Measurements from ENCODE around the gene CAMK2A. TPM values are rescaled to one million over a fixed set of nuclear protein-coding genes. Genes with fewer than 3 reads are reported as not detected.

CAMK2A gene
- total and polyA plus RNA-seq, 2 donors (not counting 3 experiments of a cell fraction or from before 2014, with no cell fraction given), result not detected

DNA sequence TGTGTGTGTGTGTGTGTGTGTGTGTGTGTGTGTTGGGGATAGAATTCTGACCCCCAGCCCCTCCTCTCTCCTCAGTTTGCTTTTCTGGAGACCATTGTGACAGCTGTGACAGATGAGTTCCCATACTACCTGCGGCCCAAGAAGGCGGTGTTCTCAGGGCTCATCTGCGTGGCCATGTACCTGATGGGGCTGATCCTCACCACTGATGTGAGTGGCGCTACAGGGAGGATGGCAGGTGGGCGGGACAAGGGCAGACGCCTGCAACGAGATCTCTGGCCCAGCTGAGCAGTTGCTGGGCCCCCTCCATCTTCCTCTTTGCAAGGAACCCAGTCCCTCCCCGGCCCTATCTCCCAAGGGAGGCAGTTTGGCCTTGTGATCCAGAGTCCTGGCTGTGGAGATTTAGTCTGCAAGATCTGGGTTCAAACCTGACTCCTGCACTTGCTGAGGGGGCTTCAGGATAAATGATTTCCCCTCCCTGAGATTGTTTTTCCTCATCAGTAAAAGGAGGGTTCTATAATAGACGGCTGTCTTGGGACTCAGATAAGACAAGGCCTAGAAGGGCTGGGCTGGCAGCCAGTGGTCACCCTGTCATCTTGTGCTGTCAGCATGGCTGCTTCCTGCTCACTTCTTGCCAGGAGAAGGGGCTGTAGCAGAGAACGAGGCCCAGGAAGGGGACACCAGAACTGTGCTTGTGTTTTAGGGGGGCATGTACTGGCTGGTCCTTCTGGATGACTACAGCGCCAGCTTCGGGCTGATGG is 85.6 kb downstream of the CAMK2A start:
- no peak for TF ChIP-seq MYC (IDR thresholded peaks at IDR 0.05; ENCODE audit: low read depth, low read length)
- TF ChIP-seq FOS (IDR thresholded peaks at IDR 0.05; ENCODE audit: borderline replicate concordance, insufficient read depth, low read length), result no peak
- TF ChIP-seq, protein P1, sequence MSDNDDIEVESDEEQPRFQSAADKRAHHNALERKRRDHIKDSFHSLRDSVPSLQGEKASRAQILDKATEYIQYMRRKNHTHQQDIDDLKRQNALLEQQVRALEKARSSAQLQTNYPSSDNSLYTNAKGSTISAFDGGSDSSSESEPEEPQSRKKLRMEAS (IDR thresholded peaks at IDR 0.05; ENCODE audit: insufficient read depth, insufficient read length), result no peak
- TF ChIP-seq, protein P2, sequence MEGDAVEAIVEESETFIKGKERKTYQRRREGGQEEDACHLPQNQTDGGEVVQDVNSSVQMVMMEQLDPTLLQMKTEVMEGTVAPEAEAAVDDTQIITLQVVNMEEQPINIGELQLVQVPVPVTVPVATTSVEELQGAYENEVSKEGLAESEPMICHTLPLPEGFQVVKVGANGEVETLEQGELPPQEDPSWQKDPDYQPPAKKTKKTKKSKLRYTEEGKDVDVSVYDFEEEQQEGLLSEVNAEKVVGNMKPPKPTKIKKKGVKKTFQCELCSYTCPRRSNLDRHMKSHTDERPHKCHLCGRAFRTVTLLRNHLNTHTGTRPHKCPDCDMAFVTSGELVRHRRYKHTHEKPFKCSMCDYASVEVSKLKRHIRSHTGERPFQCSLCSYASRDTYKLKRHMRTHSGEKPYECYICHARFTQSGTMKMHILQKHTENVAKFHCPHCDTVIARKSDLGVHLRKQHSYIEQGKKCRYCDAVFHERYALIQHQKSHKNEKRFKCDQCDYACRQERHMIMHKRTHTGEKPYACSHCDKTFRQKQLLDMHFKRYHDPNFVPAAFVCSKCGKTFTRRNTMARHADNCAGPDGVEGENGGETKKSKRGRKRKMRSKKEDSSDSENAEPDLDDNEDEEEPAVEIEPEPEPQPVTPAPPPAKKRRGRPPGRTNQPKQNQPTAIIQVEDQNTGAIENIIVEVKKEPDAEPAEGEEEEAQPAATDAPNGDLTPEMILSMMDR (IDR thresholded peaks at IDR 0.05; ENCODE audit: extremely low read depth in 1 of 2, insufficient read depth in 1 of 2, low read depth in 1 of 2, low read length in 2 of 2), result no peak
- TF ChIP-seq POLR2AphosphoS5 (IDR thresholded peaks at IDR 0.05; ENCODE audit: insufficient read depth, low read depth, low read length), result no peak
- TF ChIP-seq POLR2A (IDR thresholded peaks at IDR 0.05; ENCODE audit: low read depth, low read length), result no peak
- TF ChIP-seq JUN (IDR thresholded peaks at IDR 0.05; ENCODE audit: borderline replicate concordance, insufficient read depth, insufficient read length, low read depth), result no peak
- TF ChIP-seq EZH2 (IDR thresholded peaks at IDR 0.05; ENCODE audit: borderline replicate concordance, low read depth, low read length, severe bottlenecking), result no peak
- TF ChIP-seq GATA2 (IDR thresholded peaks at IDR 0.05; ENCODE audit: insufficient read depth, insufficient read length, low read depth, low read length), result no peak
- Histone ChIP-seq H3K79me2 (ENCODE audit: control insufficient read depth, insufficient read depth, low read length) (no peaks in the 10 kb centered on the region), H3K9me1 (replicated peaks; ENCODE audit: control insufficient read depth, extremely low read depth, insufficient read depth, low read length) (no peaks in the 10 kb centered on the region), H3K9me3 (replicated peaks; ENCODE audit: control insufficient read depth, insufficient read depth, low read length) (no peaks in the 10 kb centered on the region), H3K27me3 (ENCODE audit: control insufficient read depth in 2 of 2, insufficient read depth in 2 of 2, low read length in 2 of 2) (peaks cover 3 to 11% of the 10 kb centered on the region in 2 experiments), H3K36me3 (ENCODE audit: control insufficient read depth in 2 of 2, extremely low read depth in 1 of 2, insufficient read depth in 2 of 2, low read length in 2 of 2) (no peaks in the 10 kb centered on the region), H4K20me1 (replicated peaks; ENCODE audit: control insufficient read depth, extremely low read depth, insufficient read depth, low read length) (no peaks in the 10 kb centered on the region), H3K4me2 (ENCODE audit: insufficient read depth, low read length) (no peak overlapping the region), H3K4me1 (ENCODE audit: control insufficient read depth, extremely low read depth, insufficient read depth, low read length) (no peaks in the 10 kb centered on the region), H2AFZ (ENCODE audit: low read depth, low read length) (no peak overlapping the region), H3K9ac (replicated peaks; ENCODE audit: extremely low read depth, insufficient read depth, low read length) (no peak overlapping the region), H3K4me3 (replicated peaks in 1 of 3; ENCODE audit: insufficient read depth in 1 of 3, low read depth in 1 of 3, low read length in 3 of 3) (no peak overlapping the region), H3K27ac (ENCODE audit: insufficient read depth, low read depth, low read length) (no peak overlapping the region)
- FAIRE-seq, result no peak
- intact Hi-C loops (cut with micrococcal nuclease), result no loop called here
- dilution Hi-C loops (cut with MboI; ENCODE audit: extremely low pct_ligation_motif_present, low sequenced_read_pairs), result no loop called here
- DNase-seq (ENCODE audit: low read depth, low spot score), result no peak
- CTCF ChIA-PET, result interaction anchor here (2.9 kb wide), 1 partner anchor 14 kb away, joined by 17 read pairs; no protein-coding TSS in a partner anchor
- POLR2A ChIA-PET, result no interaction called here
- BruUV-seq (replicated peaks), result no TSS peak

Measured in endothelial cell of umbilical vein (primary cell).